ENCODE results near the gene UBE3A.

- TF ChIP-seq JUNB (CRISPR knock-in tag; conservative IDR thresholded peaks at IDR 0.05), result no peak
- no peak for TF ChIP-seq POLR2A (conservative IDR thresholded peaks at IDR 0.05)
- TF ChIP-seq MXI1 (IDR thresholded peaks at IDR 0.05; ENCODE audit: low read depth, low read length), result no peak
Observed at GRCh38 chr15:25464784-25465183, 26.0 kb upstream of the UBE3A start.
